K562 (cell line): Measurements from ENCODE around the gene SMOC2. TPM values are rescaled to one million over a fixed set of nuclear protein-coding genes. Genes with fewer than 3 reads are reported as not detected.
A peak's percentile ranks its signal among the peaks of the same experiment; 100 is the strongest.

ENCODE experiments used
- ATAC-seq: fragments of 200-7000 bp; cut with Tn5 transposase; 3 replicates; pipeline ENCODE4 v1.9.1; 2020; ENCODE audit warnings: moderate library complexity
- BruUV-seq: library from RNA; stranded (reverse); fragments of 400-500 nt; replicated peaks from 2 replicates; lab custom pipeline; 2021; lab: Mats Ljungman, UMichigan
- CTCF ChIA-PET: fragments of 300-600 bp; formaldehyde crosslinking; extraction: SDS; loops from one replicate; lab custom pipeline; 2021; ENCODE audit warnings: low intra/inter-chr PET ratio; lab: Yijun Ruan, JAX
- POLR2A ChIA-PET: fragments of 300-600, 350-650 bp; sonication (Branson Sonifier 250); formaldehyde crosslinking; extraction: SDS; loops from one replicate; lab custom pipeline; 2021; ENCODE audit warnings: antibody characterized with exemption, inconsistent platforms; lab: Yijun Ruan, JAX
- DNase-seq, 4 experiments: peaks; one replicate each; pipeline versions ENCODE4 v3.0.0 to v3.0.0-alpha.2; 2011 to 2018; ENCODE audit warnings: low spot score in 3 of 4, mixed read lengths in 3 of 4; ENCODE audit errors: extremely low read depth in 1 of 4
- FAIRE-seq: peaks from 2 replicates; lab custom pipeline; 2011; peaks lifted over from hg19 to GRCh38; lab: Jason Lieb, UNC
- H2AFZ ChIP-seq: 2 replicates; pipeline ENCODE4 v1.6.0; 2011; ENCODE audit warnings: low read depth, low read length, control low read depth, inconsistent platforms
- H3K27ac ChIP-seq: fragments of 200-600 bp; 3 replicates; pipeline ENCODE4 v1.8.0; 2011; ENCODE audit warnings: low read depth, mild to moderate bottlenecking, control low read depth, inconsistent platforms, low read length, moderate library complexity, mixed read lengths; ENCODE audit errors: extremely low read depth
- H3K27me3 ChIP-seq, 2 experiments: fragments of 300-600 bp in 1 of 2; 2 replicates in 1 of 2; 3 replicates in 1 of 2; pipeline versions ENCODE4 v1.6.0 to v1.8.0; 2011; ENCODE audit warnings: inconsistent platforms in 2 of 2, low read length in 2 of 2, mild to moderate bottlenecking in 1 of 2, mixed read lengths in 1 of 2, moderate library complexity in 1 of 2; ENCODE audit not compliant: control insufficient read depth in 2 of 2, insufficient read depth in 2 of 2
- H3K36me3 ChIP-seq: fragments of 300-600 bp; 3 replicates; pipeline ENCODE4 v1.8.0; 2011; ENCODE audit warnings: mild to moderate bottlenecking, low read length, inconsistent platforms; ENCODE audit not compliant: control insufficient read depth, insufficient read depth
- H3K4me1 ChIP-seq, 2 experiments: fragments of 200-600 bp in 1 of 2; replicated peaks in 1 of 2; 2 replicates in 1 of 2; 3 replicates in 1 of 2; pipeline versions ENCODE4 v1.5.1 to v1.8.0; 2011; ENCODE audit warnings: inconsistent platforms in 2 of 2, low read length in 2 of 2, mild to moderate bottlenecking in 1 of 2, mixed read lengths in 1 of 2, moderate library complexity in 1 of 2; ENCODE audit not compliant: control insufficient read depth in 2 of 2, insufficient read depth in 2 of 2
- H3K4me2 ChIP-seq: 2 replicates; pipeline ENCODE4 v1.6.1; 2011; ENCODE audit warnings: low read length, control low read depth, inconsistent platforms, mixed read lengths; ENCODE audit not compliant: insufficient read depth
- H3K4me3 ChIP-seq: fragments of 200-600 bp; sonication (generic), shearing (Covaris generic); 2 replicates; pipeline ENCODE4 v1.5.1; 2016; ENCODE audit warnings: control low read depth, inconsistent platforms
- H3K79me2 ChIP-seq: fragments of 200-600 bp; 3 replicates; pipeline ENCODE4 v1.8.0; 2011; ENCODE audit warnings: low read length, inconsistent platforms; ENCODE audit not compliant: control insufficient read depth, insufficient read depth
- H3K9ac ChIP-seq, 2 experiments: 2 replicates each; pipeline versions ENCODE4 v1.6.0 to v1.6.1; 2011; ENCODE audit warnings: low read depth in 2 of 2, low read length in 2 of 2, control low read depth in 1 of 2, inconsistent platforms in 1 of 2, mild to moderate bottlenecking in 1 of 2, mixed read lengths in 1 of 2; ENCODE audit not compliant: insufficient read depth in 1 of 2
- H3K9me1 ChIP-seq: one replicate; pipeline ENCODE4 v1.6.0; 2011; ENCODE audit warnings: inconsistent platforms, mild to moderate bottlenecking, low read length, moderate library complexity; ENCODE audit not compliant: control insufficient read depth, insufficient read depth
- H3K9me3 ChIP-seq: replicated peaks from 2 replicates; pipeline ENCODE4 v1.5.1; 2011; ENCODE audit warnings: low read depth, low read length, inconsistent platforms; ENCODE audit not compliant: control insufficient read depth, insufficient read depth
- H4K20me1 ChIP-seq: replicated peaks from 2 replicates; pipeline ENCODE4 v1.6.1; 2011; ENCODE audit warnings: low read length, inconsistent platforms, mixed read lengths; ENCODE audit not compliant: control insufficient read depth, insufficient read depth
- ARNT ChIP-seq, 2 experiments: fragments of 450-650 bp; IDR thresholded peaks; 2 replicates each; pipeline ENCODE4 v1.6.1; 2016; ENCODE audit warnings: mild to moderate bottlenecking in 1 of 2
- ASH1L ChIP-seq: fragments of 450-650 bp; IDR thresholded peaks from 2 replicates; pipeline ENCODE4 v1.6.1; 2018; ENCODE audit warnings: borderline replicate concordance, mild to moderate bottlenecking, low read depth; ENCODE audit not compliant: partially characterized antibody
- CAMTA2 ChIP-seq: fragments of 250-450 bp; sonication (Bioruptor Pico); conservative IDR thresholded peaks from 2 replicates; pipeline ENCODE4 v1.5.1; 2022
- EZH2 ChIP-seq: IDR thresholded peaks from 2 replicates; pipeline ENCODE4 v1.6.1; 2012; ENCODE audit warnings: low read depth, mild to moderate bottlenecking, inconsistent platforms, low read length, borderline replicate concordance
- NBN ChIP-seq: fragments of 450-650 bp; IDR thresholded peaks from 2 replicates; pipeline ENCODE4 v1.6.1; 2016; ENCODE audit warnings: low read depth, mild to moderate bottlenecking
- SMARCA4 ChIP-seq: fragments of 450-650 bp; IDR thresholded peaks from 2 replicates; pipeline ENCODE4 v1.6.1; 2016
- SMARCB1 ChIP-seq: IDR thresholded peaks from 2 replicates; pipeline ENCODE4 v1.6.1; 2011; ENCODE audit warnings: improper control_type of control experiment, low read depth; ENCODE audit not compliant: insufficient read length
- SRSF3 ChIP-seq: fragments of 200-400 bp; formaldehyde crosslinking; IDR thresholded peaks from 2 replicates; pipeline ENCODE4 v1.6.1; 2016; ENCODE audit warnings: mild to moderate bottlenecking, low read length, moderate library complexity; ENCODE audit not compliant: insufficient read depth
- SUPT5H ChIP-seq: fragments of 450-650 bp; IDR thresholded peaks from 2 replicates; pipeline ENCODE4 v1.6.1; 2016
- TCF7 ChIP-seq: sonication (generic); IDR thresholded peaks from 2 replicates; pipeline ENCODE4 v1.6.1; 2016; ENCODE audit warnings: antibody characterized with exemption, borderline replicate concordance
- U2AF2 ChIP-seq: fragments of 200-400 bp; formaldehyde crosslinking; optimal IDR thresholded peaks from 2 replicates; pipeline ENCODE3; 2017; ENCODE audit warnings: low read depth, mild to moderate bottlenecking, low read length
- ZBTB33 ChIP-seq: sonication (generic); formaldehyde crosslinking; IDR thresholded peaks from 2 replicates; pipeline ENCODE4 v1.8.1; 2023; ENCODE audit warnings: mild to moderate bottlenecking, missing genetic modification reagents
- ZFP91 ChIP-seq: sonication (generic); formaldehyde crosslinking; IDR thresholded peaks from 2 replicates; pipeline ENCODE4 v1.8.0; 2022; ENCODE audit warnings: mild to moderate bottlenecking, missing genetic modification reagents
- ZNF583 ChIP-seq: fragments of 250-450 bp; sonication (Bioruptor Pico); IDR thresholded peaks from 2 replicates; pipeline ENCODE4 v1.4.0; 2020
- ZZZ3 ChIP-seq: fragments of 450-650 bp; IDR thresholded peaks from 2 replicates; pipeline ENCODE4 v1.6.1; 2016; ENCODE audit warnings: antibody characterized with exemption, mild to moderate bottlenecking, moderate library complexity
- WGBS: fragments of 100-300 bp; shearing (Covaris generic); methylation state at CpG from one replicate; pipeline ENCODE4 v1.1.6; 2016; ENCODE audit warnings: low coverage, mixed read lengths; ENCODE audit not compliant: insufficient coverage; ENCODE audit errors: missing lambda C conversion rate; 5-methylcytosine and 5-hydroxymethylcytosine counted together
- in situ Hi-C: fragments of 300-500 bp; cut with MboI; formaldehyde crosslinking; loops from 4 replicates; pipeline ENCODE4 v1.15.0; 2018; ENCODE audit warnings: inconsistent platforms, mixed read lengths
- intact Hi-C: fragments of 100-400 bp; cut with micrococcal nuclease; formaldehyde crosslinking; loops from 2 replicates; pipeline ENCODE4 v1.14.2; 2022
- polyA plus RNA-seq, 8 experiments: library from polyadenylated mRNA; depleted of rRNA in 4 of 8; stranded (reverse) in 5 of 8; unstranded in 3 of 8; fragments of >200 nt; fragmentation: Nextera tagmentation in 2 of 8; fragmentation: Illumina TruSeq in 1 of 8; extraction: Ambion mirVana in 2 of 8; extraction: Trizol in 1 of 8; gene quantifications; 2 replicates each; pipeline versions ENCODE4 v1.2.1 to v1.2.3, GENCODE V29; 2011 to 2014; ENCODE audit warnings: inconsistent platforms in 1 of 8, missing spikeins in 1 of 8
- total RNA-seq, 7 experiments: library from RNA; depleted of rRNA in 6 of 7; stranded (reverse); fragments of >200 nt in 6 of 7; fragmentation: Illumina TruSeq in 2 of 7; extraction: Trizol in 2 of 7; gene quantifications; 2 replicates each; pipeline versions ENCODE4 v1.2.1 to v1.2.3, GENCODE V29; 2011 to 2021; ENCODE audit warnings: low replicate concordance in 1 of 7
- TF ChIP-seq, protein P1 (sequence below): sonication (generic); formaldehyde crosslinking; IDR thresholded peaks from 2 replicates; pipeline ENCODE4 v1.8.0; 2022; ENCODE audit warnings: missing genetic modification reagents, mild to moderate bottlenecking, moderate library complexity, borderline replicate concordance

SMOC2 gene
- total and polyA plus RNA-seq, 9 of the 15 experiments (the other 6 are each of a cell fraction or from before 2014, with no cell fraction given): 0.45 to 2.3 (median 1.1) TPM

- in situ Hi-C loops (no loop called here), intact Hi-C loops (no loop called here)
- no peak overlapping the region for H3K27ac ChIP-seq
- WGBS: 6% methylated on average over 14 of the region's 14 CpGs
- no peak for DNase-seq
- POLR2A ChIA-PET: no interaction called here
- peak overlapping the region; percentile 64 for H3K4me2 ChIP-seq
- H3K9me1 ChIP-seq: peaks cover 3% of the 10 kb centered on the region
- CTCF ChIA-PET: no interaction called here
- TF ChIP-seq NBN: no peak
- TF ChIP-seq, protein P1, sequence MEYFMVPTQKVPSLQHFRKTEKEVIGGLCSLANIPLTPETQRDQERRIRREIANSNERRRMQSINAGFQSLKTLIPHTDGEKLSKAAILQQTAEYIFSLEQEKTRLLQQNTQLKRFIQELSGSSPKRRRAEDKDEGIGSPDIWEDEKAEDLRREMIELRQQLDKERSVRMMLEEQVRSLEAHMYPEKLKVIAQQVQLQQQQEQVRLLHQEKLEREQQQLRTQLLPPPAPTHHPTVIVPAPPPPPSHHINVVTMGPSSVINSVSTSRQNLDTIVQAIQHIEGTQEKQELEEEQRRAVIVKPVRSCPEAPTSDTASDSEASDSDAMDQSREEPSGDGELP (CRISPR knock-in tag): no peak
- TF ChIP-seq SMARCA4: no peak
- no peak for TF ChIP-seq ZBTB33 (CRISPR knock-in tag)
- no peak for TF ChIP-seq ZFP91 (CRISPR knock-in tag)
- TF ChIP-seq TCF7: no peak
- no peak for TF ChIP-seq SRSF3
- no peak for TF ChIP-seq ZZZ3
- TF ChIP-seq CAMTA2 (CRISPR knock-in tag): no peak
- no peak for TF ChIP-seq ASH1L
- no peak for TF ChIP-seq ARNT (IDR thresholded peaks at IDR 0.05)
- no peak for TF ChIP-seq EZH2
- no peak for TF ChIP-seq ZNF583 (CRISPR knock-in tag)
- no peak for TF ChIP-seq SMARCB1
- no peak for TF ChIP-seq SUPT5H
- TF ChIP-seq U2AF2: no peak
- H3K9ac ChIP-seq: peak overlapping the region; percentile 54 to 89; a peak in 3 of 4 replicates
- 0 out of 2 replicates have a peak, but pooled peaks cover 6% of the 10 kb centered on the region for H4K20me1 ChIP-seq
- H3K79me2 ChIP-seq: peaks cover 11% of the 10 kb centered on the region
- H3K36me3 ChIP-seq: peaks cover 2% of the 10 kb centered on the region; the same call in 1 of the 3 replicates
- BruUV-seq: no TSS peak
- H3K4me3 ChIP-seq: peak overlapping the region; percentile 44
- H3K9me3 ChIP-seq: no peaks in the 10 kb centered on the region
- peaks cover 20 to 85% of the 10 kb centered on the region in 2 experiments for H3K27me3 ChIP-seq
- H2AFZ ChIP-seq: no peak overlapping the region
- ATAC-seq: no peak
- FAIRE-seq: no peak
- peaks cover 0 to 19% of the 10 kb centered on the region in 2 experiments; a peak in 2 of 5 replicates for H3K4me1 ChIP-seq
These were observed 26.5 kb upstream of the SMOC2 start for GRCh38 chr6:168414336-168415097.
